ENCODE data around the gene NDUFAF7.

DNA sequence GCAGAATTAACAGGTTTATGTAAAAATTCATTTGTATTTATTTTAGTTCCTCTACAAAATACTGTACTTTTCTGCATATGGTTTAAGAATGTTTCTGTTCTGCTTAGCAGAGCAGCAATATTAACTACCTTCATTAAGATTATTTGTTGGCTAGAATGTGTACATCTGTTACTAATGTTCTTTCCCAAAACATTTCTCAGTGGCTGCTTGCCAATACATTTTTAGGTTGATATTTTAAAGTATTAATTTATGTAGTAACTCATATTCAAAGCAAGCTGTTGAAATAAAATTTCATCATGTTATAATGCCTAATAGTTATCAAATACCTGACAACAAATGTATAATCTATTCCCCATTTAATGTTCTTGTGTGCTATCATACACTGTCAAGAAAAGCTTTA is 52.9 kb downstream of the NDUFAF7 start:
- TF ChIP-seq, protein P1, sequence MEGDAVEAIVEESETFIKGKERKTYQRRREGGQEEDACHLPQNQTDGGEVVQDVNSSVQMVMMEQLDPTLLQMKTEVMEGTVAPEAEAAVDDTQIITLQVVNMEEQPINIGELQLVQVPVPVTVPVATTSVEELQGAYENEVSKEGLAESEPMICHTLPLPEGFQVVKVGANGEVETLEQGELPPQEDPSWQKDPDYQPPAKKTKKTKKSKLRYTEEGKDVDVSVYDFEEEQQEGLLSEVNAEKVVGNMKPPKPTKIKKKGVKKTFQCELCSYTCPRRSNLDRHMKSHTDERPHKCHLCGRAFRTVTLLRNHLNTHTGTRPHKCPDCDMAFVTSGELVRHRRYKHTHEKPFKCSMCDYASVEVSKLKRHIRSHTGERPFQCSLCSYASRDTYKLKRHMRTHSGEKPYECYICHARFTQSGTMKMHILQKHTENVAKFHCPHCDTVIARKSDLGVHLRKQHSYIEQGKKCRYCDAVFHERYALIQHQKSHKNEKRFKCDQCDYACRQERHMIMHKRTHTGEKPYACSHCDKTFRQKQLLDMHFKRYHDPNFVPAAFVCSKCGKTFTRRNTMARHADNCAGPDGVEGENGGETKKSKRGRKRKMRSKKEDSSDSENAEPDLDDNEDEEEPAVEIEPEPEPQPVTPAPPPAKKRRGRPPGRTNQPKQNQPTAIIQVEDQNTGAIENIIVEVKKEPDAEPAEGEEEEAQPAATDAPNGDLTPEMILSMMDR (IDR thresholded peaks at IDR 0.05) = no peak
- TF ChIP-seq CEBPB (IDR thresholded peaks at IDR 0.05) = no peak
- no peak for TF ChIP-seq ESRRA (IDR thresholded peaks at IDR 0.05; ENCODE audit: borderline replicate concordance, low read length)
- TF ChIP-seq SREBF2 (IDR thresholded peaks at IDR 0.05) = no peak
- no peak for TF ChIP-seq HDAC2 (IDR thresholded peaks at IDR 0.05)
- TF ChIP-seq TP53 (CRISPR knock-in tag; IDR thresholded peaks at IDR 0.05) = no peak
- TF ChIP-seq POLR2A (IDR thresholded peaks at IDR 0.05; ENCODE audit: low read length) = no peak
- TF ChIP-seq, protein P2, sequence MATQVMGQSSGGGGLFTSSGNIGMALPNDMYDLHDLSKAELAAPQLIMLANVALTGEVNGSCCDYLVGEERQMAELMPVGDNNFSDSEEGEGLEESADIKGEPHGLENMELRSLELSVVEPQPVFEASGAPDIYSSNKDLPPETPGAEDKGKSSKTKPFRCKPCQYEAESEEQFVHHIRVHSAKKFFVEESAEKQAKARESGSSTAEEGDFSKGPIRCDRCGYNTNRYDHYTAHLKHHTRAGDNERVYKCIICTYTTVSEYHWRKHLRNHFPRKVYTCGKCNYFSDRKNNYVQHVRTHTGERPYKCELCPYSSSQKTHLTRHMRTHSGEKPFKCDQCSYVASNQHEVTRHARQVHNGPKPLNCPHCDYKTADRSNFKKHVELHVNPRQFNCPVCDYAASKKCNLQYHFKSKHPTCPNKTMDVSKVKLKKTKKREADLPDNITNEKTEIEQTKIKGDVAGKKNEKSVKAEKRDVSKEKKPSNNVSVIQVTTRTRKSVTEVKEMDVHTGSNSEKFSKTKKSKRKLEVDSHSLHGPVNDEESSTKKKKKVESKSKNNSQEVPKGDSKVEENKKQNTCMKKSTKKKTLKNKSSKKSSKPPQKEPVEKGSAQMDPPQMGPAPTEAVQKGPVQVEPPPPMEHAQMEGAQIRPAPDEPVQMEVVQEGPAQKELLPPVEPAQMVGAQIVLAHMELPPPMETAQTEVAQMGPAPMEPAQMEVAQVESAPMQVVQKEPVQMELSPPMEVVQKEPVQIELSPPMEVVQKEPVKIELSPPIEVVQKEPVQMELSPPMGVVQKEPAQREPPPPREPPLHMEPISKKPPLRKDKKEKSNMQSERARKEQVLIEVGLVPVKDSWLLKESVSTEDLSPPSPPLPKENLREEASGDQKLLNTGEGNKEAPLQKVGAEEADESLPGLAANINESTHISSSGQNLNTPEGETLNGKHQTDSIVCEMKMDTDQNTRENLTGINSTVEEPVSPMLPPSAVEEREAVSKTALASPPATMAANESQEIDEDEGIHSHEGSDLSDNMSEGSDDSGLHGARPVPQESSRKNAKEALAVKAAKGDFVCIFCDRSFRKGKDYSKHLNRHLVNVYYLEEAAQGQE (IDR thresholded peaks at IDR 0.05) = no peak
